D721Med (cell line): ENCODE measurements around the gene ZNF862.

Experiments used
- DNase-seq: peaks from one replicate; pipeline ENCODE4 v3.0.0; 2011; ENCODE audit warnings: low spot score; ENCODE audit not compliant: insufficient read length
- FAIRE-seq: peaks from 2 replicates; lab custom pipeline; 2011; peaks lifted over from hg19 to GRCh38; lab: Jason Lieb, UNC
- TF ChIP-seq, protein P1 (sequence below): IDR thresholded peaks from 2 replicates; pipeline ENCODE4 v1.5.1; 2012; ENCODE audit warnings: mild to moderate bottlenecking, control low read depth; ENCODE audit not compliant: insufficient read depth; ENCODE audit errors: missing control alignments

Gene ZNF862

DNA sequence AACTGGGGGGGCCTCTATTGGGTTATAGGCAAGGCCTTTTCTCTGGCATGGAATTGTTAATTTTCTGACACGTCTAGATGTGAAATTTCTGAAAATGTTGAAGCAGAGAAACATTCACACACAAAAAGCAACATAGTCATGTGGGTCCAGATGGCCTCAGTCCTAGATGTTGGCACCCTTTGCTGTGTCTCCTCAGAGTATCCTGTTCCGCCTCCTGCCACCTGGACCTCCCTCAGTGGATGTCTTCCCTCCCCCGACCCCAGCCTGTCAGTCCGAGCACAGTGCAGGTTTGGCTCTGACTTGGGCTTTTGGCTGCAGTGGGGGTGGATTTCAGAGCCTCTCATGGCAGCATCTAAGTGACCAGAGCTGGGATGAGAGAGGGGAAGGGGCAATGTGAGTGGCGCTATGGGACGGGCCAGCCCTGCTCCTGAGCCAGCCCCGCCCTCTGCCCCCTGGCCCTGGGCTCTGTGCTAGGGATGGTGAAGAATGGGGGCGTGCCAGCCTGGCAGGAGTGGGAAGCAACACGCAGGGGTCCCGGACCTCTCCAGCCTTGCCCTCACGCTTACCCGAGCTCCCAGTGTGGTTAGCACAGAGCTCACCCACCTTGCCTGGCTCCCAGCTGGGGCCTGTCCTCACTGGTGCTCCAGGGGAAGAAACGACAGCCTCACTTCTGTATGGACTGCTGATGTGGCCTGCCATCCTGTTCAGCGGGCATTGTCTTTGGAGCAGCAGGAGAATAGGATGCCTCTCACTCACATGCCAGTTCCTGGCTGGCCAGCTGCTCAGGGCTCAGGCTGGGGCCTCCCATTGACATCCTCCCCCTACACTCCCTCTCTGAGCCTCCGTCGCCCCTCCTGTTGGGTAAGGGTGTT is 41.8 kb downstream of the ZNF862 start:
- TF ChIP-seq, protein P1, sequence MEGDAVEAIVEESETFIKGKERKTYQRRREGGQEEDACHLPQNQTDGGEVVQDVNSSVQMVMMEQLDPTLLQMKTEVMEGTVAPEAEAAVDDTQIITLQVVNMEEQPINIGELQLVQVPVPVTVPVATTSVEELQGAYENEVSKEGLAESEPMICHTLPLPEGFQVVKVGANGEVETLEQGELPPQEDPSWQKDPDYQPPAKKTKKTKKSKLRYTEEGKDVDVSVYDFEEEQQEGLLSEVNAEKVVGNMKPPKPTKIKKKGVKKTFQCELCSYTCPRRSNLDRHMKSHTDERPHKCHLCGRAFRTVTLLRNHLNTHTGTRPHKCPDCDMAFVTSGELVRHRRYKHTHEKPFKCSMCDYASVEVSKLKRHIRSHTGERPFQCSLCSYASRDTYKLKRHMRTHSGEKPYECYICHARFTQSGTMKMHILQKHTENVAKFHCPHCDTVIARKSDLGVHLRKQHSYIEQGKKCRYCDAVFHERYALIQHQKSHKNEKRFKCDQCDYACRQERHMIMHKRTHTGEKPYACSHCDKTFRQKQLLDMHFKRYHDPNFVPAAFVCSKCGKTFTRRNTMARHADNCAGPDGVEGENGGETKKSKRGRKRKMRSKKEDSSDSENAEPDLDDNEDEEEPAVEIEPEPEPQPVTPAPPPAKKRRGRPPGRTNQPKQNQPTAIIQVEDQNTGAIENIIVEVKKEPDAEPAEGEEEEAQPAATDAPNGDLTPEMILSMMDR: no peak
- FAIRE-seq (no peak), DNase-seq (no peak)

DNA sequence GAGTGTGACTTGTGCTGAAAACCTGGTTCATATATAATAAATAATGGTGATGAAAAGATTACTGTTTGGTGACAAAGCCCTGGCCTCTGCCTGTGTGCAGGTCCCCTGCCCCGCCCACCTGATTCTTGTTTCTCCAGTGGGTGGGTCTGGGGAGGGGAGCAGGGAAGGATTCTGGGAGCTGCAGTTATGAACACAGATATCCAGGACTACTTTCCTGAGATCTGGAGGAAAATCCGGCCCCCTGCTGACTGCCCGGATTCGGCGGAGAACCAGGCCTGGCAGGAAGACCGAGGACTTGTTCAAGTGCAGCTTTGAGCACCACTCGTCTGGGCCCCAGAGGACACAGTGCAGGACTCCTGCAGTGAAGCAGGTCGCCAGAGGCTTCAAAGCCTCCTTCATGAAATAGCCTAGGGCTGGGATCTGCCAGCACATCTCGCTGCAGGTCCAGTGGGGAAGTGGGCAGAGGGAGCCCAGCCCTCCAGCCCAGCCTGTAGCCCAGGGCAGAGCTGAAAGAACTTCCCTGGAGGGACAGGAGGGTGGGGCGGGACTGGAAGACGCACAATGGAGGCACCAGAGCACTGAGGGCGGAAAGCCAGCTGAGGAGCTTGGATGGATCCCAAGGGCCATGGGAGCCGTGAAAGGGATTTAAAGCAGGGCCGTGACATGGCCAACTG is 42.6 kb downstream of the ZNF862 start:
- TF ChIP-seq, protein P1: no peak
- FAIRE-seq (no peak), DNase-seq (no peak)

DNA sequence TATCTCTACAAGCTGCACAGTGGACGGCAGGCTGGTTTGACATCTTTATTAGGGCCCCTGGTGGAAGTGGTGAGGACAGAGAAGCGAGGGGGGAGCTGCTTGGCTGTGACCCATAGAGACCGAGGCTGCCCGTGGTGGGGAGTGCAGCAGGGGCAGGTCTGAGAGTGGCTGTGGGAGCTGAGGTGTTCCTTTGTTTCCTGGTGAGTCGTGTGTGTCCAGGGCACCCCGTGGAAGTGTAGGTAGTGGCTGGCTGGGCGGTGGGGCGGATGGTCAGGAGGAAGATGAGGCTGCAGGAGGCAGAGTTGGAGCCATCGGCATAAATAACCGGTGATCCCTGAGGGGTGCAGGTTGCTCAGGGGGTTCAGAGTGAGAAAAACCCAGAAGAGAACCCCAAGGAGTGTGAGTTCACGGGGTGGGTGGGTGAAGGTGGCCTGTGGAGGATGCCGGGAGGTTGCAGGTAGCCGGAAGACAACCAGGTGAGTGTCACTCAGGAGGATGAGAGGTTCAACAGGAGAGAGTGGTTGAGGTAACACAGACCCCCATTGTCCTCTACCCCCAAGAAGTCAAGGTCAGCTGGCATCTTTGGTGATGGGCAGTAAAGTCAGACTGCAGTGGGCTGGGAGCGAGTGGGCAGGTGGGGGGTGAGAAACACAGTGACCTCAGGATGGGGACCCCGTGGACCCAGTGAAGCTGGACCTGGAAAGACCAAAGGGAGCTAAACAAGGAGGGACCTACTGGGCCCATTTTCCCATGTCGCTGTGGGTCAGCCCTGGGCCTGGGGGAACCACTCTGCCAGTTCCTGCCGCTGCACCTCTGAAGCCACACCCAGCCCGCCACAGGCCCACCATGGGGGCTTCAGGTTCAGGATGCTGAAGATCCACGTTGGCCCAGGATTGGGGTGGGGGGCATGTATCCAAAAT is 43.4 kb downstream of the ZNF862 start:
- DNase-seq (no peak), FAIRE-seq (no peak)
- TF ChIP-seq, protein P1: no peak

DNA sequence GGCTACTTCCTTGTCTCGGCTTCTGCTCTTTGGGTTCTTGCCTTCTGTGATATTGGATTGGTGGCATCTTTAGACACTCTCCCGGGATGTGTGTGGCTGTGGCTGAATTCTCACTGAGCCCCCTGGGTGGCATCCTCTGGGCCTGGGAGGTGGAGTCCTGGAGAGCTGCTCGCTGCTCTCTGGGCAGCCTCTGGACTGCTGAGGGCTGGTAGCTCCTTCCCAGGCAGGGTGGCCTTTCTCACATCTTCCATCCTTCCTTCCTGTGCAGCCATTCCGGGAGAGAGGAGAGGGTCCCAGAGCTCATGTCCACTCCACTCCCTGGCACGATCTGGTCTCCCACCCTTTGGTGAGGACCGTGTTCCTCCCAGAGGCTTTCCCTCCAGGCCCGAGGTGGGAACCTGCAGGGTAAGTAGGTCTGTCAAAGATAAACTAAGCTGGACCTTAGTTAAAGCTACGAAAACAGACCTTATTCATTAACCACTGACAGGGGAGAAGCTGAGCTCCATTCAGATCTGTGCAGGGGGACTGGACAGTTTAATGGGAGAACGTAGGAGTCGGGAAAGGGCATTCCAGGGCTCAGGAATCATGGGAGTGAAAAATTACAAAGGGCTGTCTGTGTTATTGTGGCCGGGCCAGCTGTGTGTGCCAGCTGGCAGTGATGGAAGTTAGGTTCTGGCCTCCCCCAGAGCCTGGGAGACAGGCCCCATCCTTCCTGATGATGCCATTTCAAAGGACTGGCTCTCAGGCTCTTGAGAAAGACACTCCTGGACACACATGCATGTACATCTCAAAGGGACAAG is 44.3 kb downstream of the ZNF862 start:
- TF ChIP-seq, protein P1: no peak
- no peak for DNase-seq
- FAIRE-seq: no peak

DNA sequence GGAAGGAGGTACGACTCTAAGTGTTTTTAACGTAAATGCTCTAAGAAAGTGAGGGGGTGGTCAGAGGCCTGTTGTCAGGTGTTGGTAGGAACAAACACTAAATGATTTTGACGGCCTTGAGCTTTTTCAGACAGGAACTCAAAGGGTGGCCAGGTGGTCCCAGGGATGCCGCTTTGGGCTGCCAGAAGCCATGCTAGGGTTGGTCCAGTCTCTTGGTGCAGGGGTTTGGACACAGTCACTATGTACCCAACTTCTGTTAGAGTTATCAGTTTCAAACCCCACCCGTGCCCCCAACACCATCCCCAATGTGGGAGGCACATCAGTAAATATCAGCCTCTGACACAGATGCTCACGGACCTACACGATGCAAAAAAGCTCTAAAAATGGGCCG is 44.9 kb downstream of the ZNF862 start:
- DNase-seq: no peak
- TF ChIP-seq, protein P1: no peak
- FAIRE-seq: no peak

DNA sequence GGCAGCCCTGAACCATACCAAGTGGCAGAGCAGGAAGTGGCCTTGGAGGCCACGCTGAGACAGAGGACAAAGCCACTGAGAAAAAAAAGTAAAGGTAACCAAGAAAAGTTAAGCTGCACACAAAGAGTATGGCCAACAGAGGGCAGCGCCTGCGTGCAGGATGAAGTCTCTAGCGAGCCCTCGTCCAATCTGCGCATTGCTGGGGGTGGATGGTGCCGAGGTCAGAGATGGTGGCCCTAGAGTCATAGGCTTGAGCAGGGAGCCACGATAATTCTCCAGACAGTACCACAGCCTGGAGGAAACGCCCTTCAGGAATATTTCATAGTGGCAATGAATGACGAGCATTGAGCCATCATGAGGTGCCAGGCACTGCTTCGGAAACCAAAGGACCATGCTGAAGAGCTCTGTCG is 45.3 kb downstream of the ZNF862 start:
- DNase-seq (no peak), FAIRE-seq (peak; percentile 51)
- TF ChIP-seq, protein P1: peak; percentile 86
